HL-60 (cell line): ENCODE data around the gene TRIM29.

ENCODE experiments used
- POLR2AphosphoS5 ChIP-seq: IDR thresholded peaks from 2 replicates; pipeline ENCODE4 v1.6.1; 2012; ENCODE audit warnings: low read depth
- SPI1 ChIP-seq: IDR thresholded peaks from 2 replicates; pipeline ENCODE4 v1.6.1; 2012; ENCODE audit warnings: low read depth, mild to moderate bottlenecking, borderline replicate concordance
- TF ChIP-seq, protein P1 (sequence below): IDR thresholded peaks from one replicate; pipeline ENCODE4 v1.5.1; 2011; ENCODE audit warnings: low read length, control low read depth, inconsistent platforms; ENCODE audit not compliant: insufficient read depth
- TF ChIP-seq, protein P2 (sequence below): IDR thresholded peaks from 2 replicates; pipeline ENCODE4 v1.6.1; 2012; ENCODE audit warnings: low read depth; ENCODE audit not compliant: insufficient replicate concordance

DNA sequence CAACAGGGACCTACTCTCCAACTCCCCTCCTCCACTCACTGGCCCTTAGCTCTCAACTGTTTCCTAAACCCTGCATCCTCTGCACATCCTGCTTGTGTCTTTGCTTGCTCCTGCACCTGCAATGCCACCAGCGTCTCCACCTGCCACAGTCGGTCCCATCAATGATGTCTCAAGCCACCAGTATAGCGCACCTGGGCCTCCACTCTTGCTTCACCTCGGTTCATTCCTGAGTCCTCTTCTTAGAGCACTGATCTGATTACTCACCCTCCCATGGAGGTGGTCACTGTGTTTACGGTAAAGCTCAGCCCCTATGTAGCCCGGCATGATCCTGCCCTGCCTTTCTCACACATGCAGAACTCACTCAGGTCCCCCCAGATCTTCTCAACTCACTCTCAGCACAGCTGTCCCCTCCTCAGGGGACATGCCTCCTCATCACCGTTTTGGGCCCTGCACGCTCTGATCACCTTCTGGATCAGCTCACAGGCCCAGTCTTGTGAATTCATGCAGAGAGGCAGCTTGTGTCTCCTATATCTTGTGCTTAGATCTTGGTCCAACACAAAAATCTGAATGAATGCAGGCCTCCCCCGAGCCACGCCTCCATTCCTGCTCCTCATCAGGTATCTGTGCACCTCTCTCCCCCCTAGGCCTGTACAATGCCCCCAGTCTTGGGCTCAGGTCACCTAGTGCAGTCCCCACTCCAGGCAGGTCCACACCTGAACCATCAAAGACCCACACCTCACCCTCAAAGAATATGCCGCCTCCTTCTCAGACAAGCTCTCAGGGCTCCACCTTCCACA, 31.4 kb downstream of the TRIM29 start:
- TF ChIP-seq, protein P1, sequence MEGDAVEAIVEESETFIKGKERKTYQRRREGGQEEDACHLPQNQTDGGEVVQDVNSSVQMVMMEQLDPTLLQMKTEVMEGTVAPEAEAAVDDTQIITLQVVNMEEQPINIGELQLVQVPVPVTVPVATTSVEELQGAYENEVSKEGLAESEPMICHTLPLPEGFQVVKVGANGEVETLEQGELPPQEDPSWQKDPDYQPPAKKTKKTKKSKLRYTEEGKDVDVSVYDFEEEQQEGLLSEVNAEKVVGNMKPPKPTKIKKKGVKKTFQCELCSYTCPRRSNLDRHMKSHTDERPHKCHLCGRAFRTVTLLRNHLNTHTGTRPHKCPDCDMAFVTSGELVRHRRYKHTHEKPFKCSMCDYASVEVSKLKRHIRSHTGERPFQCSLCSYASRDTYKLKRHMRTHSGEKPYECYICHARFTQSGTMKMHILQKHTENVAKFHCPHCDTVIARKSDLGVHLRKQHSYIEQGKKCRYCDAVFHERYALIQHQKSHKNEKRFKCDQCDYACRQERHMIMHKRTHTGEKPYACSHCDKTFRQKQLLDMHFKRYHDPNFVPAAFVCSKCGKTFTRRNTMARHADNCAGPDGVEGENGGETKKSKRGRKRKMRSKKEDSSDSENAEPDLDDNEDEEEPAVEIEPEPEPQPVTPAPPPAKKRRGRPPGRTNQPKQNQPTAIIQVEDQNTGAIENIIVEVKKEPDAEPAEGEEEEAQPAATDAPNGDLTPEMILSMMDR: no peak
- TF ChIP-seq POLR2AphosphoS5: no peak
- TF ChIP-seq, protein P2, sequence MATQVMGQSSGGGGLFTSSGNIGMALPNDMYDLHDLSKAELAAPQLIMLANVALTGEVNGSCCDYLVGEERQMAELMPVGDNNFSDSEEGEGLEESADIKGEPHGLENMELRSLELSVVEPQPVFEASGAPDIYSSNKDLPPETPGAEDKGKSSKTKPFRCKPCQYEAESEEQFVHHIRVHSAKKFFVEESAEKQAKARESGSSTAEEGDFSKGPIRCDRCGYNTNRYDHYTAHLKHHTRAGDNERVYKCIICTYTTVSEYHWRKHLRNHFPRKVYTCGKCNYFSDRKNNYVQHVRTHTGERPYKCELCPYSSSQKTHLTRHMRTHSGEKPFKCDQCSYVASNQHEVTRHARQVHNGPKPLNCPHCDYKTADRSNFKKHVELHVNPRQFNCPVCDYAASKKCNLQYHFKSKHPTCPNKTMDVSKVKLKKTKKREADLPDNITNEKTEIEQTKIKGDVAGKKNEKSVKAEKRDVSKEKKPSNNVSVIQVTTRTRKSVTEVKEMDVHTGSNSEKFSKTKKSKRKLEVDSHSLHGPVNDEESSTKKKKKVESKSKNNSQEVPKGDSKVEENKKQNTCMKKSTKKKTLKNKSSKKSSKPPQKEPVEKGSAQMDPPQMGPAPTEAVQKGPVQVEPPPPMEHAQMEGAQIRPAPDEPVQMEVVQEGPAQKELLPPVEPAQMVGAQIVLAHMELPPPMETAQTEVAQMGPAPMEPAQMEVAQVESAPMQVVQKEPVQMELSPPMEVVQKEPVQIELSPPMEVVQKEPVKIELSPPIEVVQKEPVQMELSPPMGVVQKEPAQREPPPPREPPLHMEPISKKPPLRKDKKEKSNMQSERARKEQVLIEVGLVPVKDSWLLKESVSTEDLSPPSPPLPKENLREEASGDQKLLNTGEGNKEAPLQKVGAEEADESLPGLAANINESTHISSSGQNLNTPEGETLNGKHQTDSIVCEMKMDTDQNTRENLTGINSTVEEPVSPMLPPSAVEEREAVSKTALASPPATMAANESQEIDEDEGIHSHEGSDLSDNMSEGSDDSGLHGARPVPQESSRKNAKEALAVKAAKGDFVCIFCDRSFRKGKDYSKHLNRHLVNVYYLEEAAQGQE: no peak
- no peak for TF ChIP-seq SPI1
